ENCODE results near the gene LRIG3. TPM values are rescaled to one million over a fixed set of nuclear protein-coding genes. Genes with fewer than 3 reads are reported as not detected.

LRIG3 gene
- total and polyA plus RNA-seq, 2 of the 4 experiments (the other 2 are of a cell fraction) = 26.4 to 71.2 TPM

DNA sequence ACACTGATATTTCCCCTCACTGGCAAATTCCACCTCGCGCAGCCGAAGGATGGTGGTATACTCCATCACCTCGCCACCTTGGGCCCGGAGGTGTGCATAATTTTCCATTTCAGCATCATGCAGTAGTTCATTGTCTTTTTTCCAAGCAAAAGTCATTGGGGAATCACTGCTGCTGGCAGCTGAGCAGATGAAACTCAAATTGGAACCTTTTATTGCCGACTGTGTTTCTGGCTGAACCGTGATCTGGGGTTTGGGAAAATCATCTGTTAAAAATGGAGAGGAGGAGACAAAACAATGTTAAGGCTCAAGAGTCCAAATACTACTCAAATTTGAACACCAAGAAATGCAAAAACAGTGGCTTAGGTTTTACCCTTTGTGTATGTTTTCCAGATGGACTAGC lies 39.7 kb downstream of the LRIG3 start:
- H2BK120ac ChIP-seq (ENCODE audit: low read depth, low read length) = no peak overlapping the region
- no peak overlapping the region for H2BK20ac ChIP-seq (ENCODE audit: low read depth, low read length)
- in situ Hi-C loops (cut with MboI; ENCODE audit: low sequenced_read_pairs) = loop anchor here (10.0 to 25.0 kb wide), 2 partner anchors 336 to 893 kb away; no protein-coding TSS in a partner anchor
- H2BK15ac ChIP-seq (ENCODE audit: low read depth, low read length) = no peak overlapping the region
- H3K27ac ChIP-seq (ENCODE audit: insufficient read depth, low read length) = no peak overlapping the region
- TF ChIP-seq, protein P1, sequence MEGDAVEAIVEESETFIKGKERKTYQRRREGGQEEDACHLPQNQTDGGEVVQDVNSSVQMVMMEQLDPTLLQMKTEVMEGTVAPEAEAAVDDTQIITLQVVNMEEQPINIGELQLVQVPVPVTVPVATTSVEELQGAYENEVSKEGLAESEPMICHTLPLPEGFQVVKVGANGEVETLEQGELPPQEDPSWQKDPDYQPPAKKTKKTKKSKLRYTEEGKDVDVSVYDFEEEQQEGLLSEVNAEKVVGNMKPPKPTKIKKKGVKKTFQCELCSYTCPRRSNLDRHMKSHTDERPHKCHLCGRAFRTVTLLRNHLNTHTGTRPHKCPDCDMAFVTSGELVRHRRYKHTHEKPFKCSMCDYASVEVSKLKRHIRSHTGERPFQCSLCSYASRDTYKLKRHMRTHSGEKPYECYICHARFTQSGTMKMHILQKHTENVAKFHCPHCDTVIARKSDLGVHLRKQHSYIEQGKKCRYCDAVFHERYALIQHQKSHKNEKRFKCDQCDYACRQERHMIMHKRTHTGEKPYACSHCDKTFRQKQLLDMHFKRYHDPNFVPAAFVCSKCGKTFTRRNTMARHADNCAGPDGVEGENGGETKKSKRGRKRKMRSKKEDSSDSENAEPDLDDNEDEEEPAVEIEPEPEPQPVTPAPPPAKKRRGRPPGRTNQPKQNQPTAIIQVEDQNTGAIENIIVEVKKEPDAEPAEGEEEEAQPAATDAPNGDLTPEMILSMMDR (conservative IDR thresholded peaks at IDR 0.05; ENCODE audit: low read depth, low read length) = no peak
- TF ChIP-seq CEBPB (IDR thresholded peaks at IDR 0.05; ENCODE audit: low read depth, low read length) (no peak), NFE2L2 (IDR thresholded peaks at IDR 0.05; ENCODE audit: low read depth, low read length) (no peak), SMC3 (IDR thresholded peaks at IDR 0.05; ENCODE audit: low read depth, low read length) (no peak), RCOR1 (IDR thresholded peaks at IDR 0.05; ENCODE audit: insufficient replicate concordance, low read length) (no peak), CHD1 (IDR thresholded peaks at IDR 0.05; ENCODE audit: low read depth, low read length) (no peak), MAZ (IDR thresholded peaks at IDR 0.05; ENCODE audit: borderline replicate concordance, low read depth, low read length) (no peak), MXI1 (IDR thresholded peaks at IDR 0.05; ENCODE audit: borderline replicate concordance, low read depth, low read length) (no peak), POLR2A (IDR thresholded peaks at IDR 0.05; ENCODE audit: low read depth, low read length) (no peak), FOS (IDR thresholded peaks at IDR 0.05; ENCODE audit: low read depth, low read length) (no peak), MAFK (IDR thresholded peaks at IDR 0.05; ENCODE audit: low read depth, low read length) (no peak), RAD21 (IDR thresholded peaks at IDR 0.05; ENCODE audit: low read length) (no peak), BHLHE40 (IDR thresholded peaks at IDR 0.05; ENCODE audit: low read depth, low read length) (no peak), RFX5 (IDR thresholded peaks at IDR 0.05; ENCODE audit: low read depth, low read length) (no peak)
- TF ChIP-seq, protein P2, sequence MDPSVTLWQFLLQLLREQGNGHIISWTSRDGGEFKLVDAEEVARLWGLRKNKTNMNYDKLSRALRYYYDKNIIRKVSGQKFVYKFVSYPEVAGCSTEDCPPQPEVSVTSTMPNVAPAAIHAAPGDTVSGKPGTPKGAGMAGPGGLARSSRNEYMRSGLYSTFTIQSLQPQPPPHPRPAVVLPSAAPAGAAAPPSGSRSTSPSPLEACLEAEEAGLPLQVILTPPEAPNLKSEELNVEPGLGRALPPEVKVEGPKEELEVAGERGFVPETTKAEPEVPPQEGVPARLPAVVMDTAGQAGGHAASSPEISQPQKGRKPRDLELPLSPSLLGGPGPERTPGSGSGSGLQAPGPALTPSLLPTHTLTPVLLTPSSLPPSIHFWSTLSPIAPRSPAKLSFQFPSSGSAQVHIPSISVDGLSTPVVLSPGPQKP (IDR thresholded peaks at IDR 0.05; ENCODE audit: borderline replicate concordance, low read depth, low read length) = no peak
- TF ChIP-seq, protein P3, sequence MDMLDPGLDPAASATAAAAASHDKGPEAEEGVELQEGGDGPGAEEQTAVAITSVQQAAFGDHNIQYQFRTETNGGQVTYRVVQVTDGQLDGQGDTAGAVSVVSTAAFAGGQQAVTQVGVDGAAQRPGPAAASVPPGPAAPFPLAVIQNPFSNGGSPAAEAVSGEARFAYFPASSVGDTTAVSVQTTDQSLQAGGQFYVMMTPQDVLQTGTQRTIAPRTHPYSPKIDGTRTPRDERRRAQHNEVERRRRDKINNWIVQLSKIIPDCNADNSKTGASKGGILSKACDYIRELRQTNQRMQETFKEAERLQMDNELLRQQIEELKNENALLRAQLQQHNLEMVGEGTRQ (IDR thresholded peaks at IDR 0.05; ENCODE audit: low read depth, low read length) = no peak
- H2BK5ac ChIP-seq (ENCODE audit: low read depth, low read length, poor library complexity, severe bottlenecking) = no peak overlapping the region
- H3K4me3 ChIP-seq (ENCODE audit: insufficient read depth, low read depth, low read length) = no peak overlapping the region
- H4K91ac ChIP-seq (ENCODE audit: insufficient read depth, low read depth, low read length) = no peak overlapping the region
- H3K4me1 ChIP-seq (ENCODE audit: control insufficient read depth, insufficient read depth, low read length) = peaks cover 3% of the 10 kb centered on the region; the same call in 1 of the 2 replicates
- peaks cover 51% of the 10 kb centered on the region for H3K36me3 ChIP-seq (ENCODE audit: control insufficient read depth, insufficient read depth, low read length)
- H3K79me1 ChIP-seq (ENCODE audit: low read depth in 1 of 2, low read length in 2 of 2) = peaks cover 8 to 14% of the 10 kb centered on the region in 2 experiments; a peak in 3 of 4 replicates
- H3K27me3 ChIP-seq (ENCODE audit: control insufficient read depth, insufficient read depth, low read length) = no peaks in the 10 kb centered on the region
- ATAC-seq (ENCODE audit: low read depth) = no peak
- no peak overlapping the region for H3K4ac ChIP-seq (ENCODE audit: low read depth, low read length)
- CTCF ChIA-PET = no interaction called here
- no TSS peak for BruUV-seq (replicated peaks)
- H2AFZ ChIP-seq (replicated peaks; ENCODE audit: low read length, poor library complexity) = no peak overlapping the region
- H3K18ac ChIP-seq (ENCODE audit: low read depth, low read length) = no peak overlapping the region
- dilution Hi-C loops (cut with HindIII; ENCODE audit: low sequenced_read_pairs, unreplicated experiment) = no loop called here
- H3K9me3 ChIP-seq (ENCODE audit: control insufficient read depth, insufficient read depth, low read length) = no peaks in the 10 kb centered on the region
- WGBS, 2 experiments (ENCODE audit: extremely low coverage in 2 of 2, insufficient read length in 1 of 2) = no CpG with 5 or more reads among the region's 7 CpGs
- H3K56ac ChIP-seq (ENCODE audit: extremely low read depth, insufficient read depth, low read length) = no peak overlapping the region
- H3K9ac ChIP-seq (ENCODE audit: low read depth, low read length) = no peak overlapping the region
- intact Hi-C loops (cut with micrococcal nuclease) = loop anchor here (10.0 kb wide), 1 partner anchor 466 kb away; no protein-coding TSS in a partner anchor
- H3K23ac ChIP-seq (ENCODE audit: low read depth, low read length) = no peak overlapping the region
- no peak overlapping the region for H4K5ac ChIP-seq (ENCODE audit: low read depth, low read length)
- peaks cover 10% of the 10 kb centered on the region for H3K9me1 ChIP-seq (ENCODE audit: insufficient read depth, low read length)
- H2AK9ac ChIP-seq (replicated peaks; ENCODE audit: low read depth, low read length, poor library complexity) = no peak overlapping the region
- no peak overlapping the region for H3K14ac ChIP-seq (replicated peaks; ENCODE audit: low read depth, low read length)
- no peak overlapping the region for H4K8ac ChIP-seq (ENCODE audit: low read depth in 2 of 2, low read length in 2 of 2)
- no peak overlapping the region for H2AK5ac ChIP-seq (ENCODE audit: low read depth, low read length)
- POLR2A ChIA-PET (ENCODE audit: unreplicated experiment) = no interaction called here
- DNase-seq = no peak
- peaks cover 5% of the 10 kb centered on the region for H4K20me1 ChIP-seq (ENCODE audit: insufficient read depth, low read length)
- no peak overlapping the region for H3K4me2 ChIP-seq (ENCODE audit: low read depth, low read length)
